Posterior vena cava (tissue), 2 donors: ENCODE results near the gene RAP1A. TPM values are rescaled to one million over a fixed set of nuclear protein-coding genes. Genes with fewer than 3 reads are reported as not detected.
"Not testable (repeated sequence)": the region's sequence is repeated elsewhere in the genome, so short reads cannot be mapped to it uniquely, and the experiment has no call there.

ENCODE experiments used
- DNase-seq: peaks from one replicate; pipeline ENCODE4 v3.0.0-alpha.2; 2020; ENCODE audit warnings: low spot score
- intact Hi-C, 2 donors: fragments of 100-400 bp; cut with DNase I; formaldehyde crosslinking; loops; one replicate each; pipeline versions ENCODE4 v1.14.1 to v1.14.2; 2022 to 2023
- total RNA-seq, 2 donors: library from RNA; stranded (reverse); fragmentation: NEBNext Ultra II Directional; extraction: Animal tissue kit (Norgen Biotek cat#: 25700); gene quantifications; one replicate each; pipeline ENCODE4 v1.2.1, GENCODE V29; 2021
- donor health status: DM: yes; HTN: yes; CAD: no.
- donor health status: DM: yes; HTN: yes; CAD: no.

Gene RAP1A
- total RNA-seq, 2 donors from 2014 or later, result 187 to 227 TPM

GRCh38 chr1:111742292-111742691 lies 122.7 kb downstream of the RAP1A start:
- not testable (repeated sequence) for DNase-seq

GRCh38 chr1:111742938-111743549 lies 123.5 kb downstream of the RAP1A start:
- DNase-seq, result no peak
- intact Hi-C loops, result loop anchor here in 1 of 2 donors (10.0 kb wide), 1 partner anchor 238 kb away; the partner anchor contains the start of genes ADORA3 and TMIGD3

More at GRCh38 chr1:111742292-111742691, 122.7 kb downstream of the RAP1A start:
- intact Hi-C loops, result loop anchor here in 1 of 2 donors (10.0 kb wide), 1 partner anchor 237 kb away; the partner anchor contains the start of genes ADORA3 and TMIGD3

GRCh38 chr1:111743679-111744101 lies 124.1 kb downstream of the RAP1A start:
- no peak for DNase-seq
- intact Hi-C loops, result loop anchor here in 1 of 2 donors (10.0 kb wide), 1 partner anchor 239 kb away; the partner anchor contains the start of genes ADORA3 and TMIGD3

- DNase-seq, result no peak
- intact Hi-C loops, result loop anchor here in 1 of 2 donors (10.0 kb wide), 1 partner anchor 241 kb away; the partner anchor contains the start of genes ADORA3 and TMIGD3
Observed at GRCh38 chr1:111745675-111746613, 126.4 kb downstream of the RAP1A start.

- intact Hi-C loops, result loop anchor here in 1 of 2 donors (10.0 kb wide), 1 partner anchor 242 kb away; the partner anchor contains the start of genes ADORA3 and TMIGD3
- DNase-seq, result no peak
Observed at GRCh38 chr1:111746614-111746999, 127.0 kb downstream of the RAP1A start.

- DNase-seq, result no peak
Observed at GRCh38 chr1:111747282-111747734, 127.7 kb downstream of the RAP1A start.

GRCh38 chr1:111747947-111748346 lies 128.4 kb downstream of the RAP1A start:
- intact Hi-C loops, result loop anchor here in 1 of 2 donors (10.0 kb wide), 1 partner anchor 243 kb away; the partner anchor contains the start of genes ADORA3 and TMIGD3
- no peak for DNase-seq

More at GRCh38 chr1:111747282-111747734, 127.7 kb downstream of the RAP1A start:
- intact Hi-C loops, result loop anchor here in 1 of 2 donors (10.0 kb wide), 1 partner anchor 243 kb away; the partner anchor contains the start of genes ADORA3 and TMIGD3

GRCh38 chr1:111749628-111750027 lies 130.0 kb downstream of the RAP1A start:
- no peak for DNase-seq
- intact Hi-C loops, result loop anchor here (5.0 to 10.0 kb wide), 3 partner anchors 32 to 265 kb away; partner anchors contain the start of genes ADORA3 (in 1 of the 2) and TMIGD3 (in 1 of the 2)

- no peak for DNase-seq
- intact Hi-C loops, result loop anchor here (5.0 to 10.0 kb wide), 2 partner anchors 34 to 266 kb away; no protein-coding TSS in a partner anchor
Observed at GRCh38 chr1:111750856-111751255, 131.3 kb downstream of the RAP1A start.

- intact Hi-C loops, result loop anchor here (5.0 to 10.0 kb wide), 2 partner anchors 35 to 267 kb away; no protein-coding TSS in a partner anchor
Observed at GRCh38 chr1:111751906-111752575, 132.5 kb downstream of the RAP1A start.

GRCh38 chr1:111754984-111755330 lies 135.4 kb downstream of the RAP1A start:
- DNase-seq, result no peak
- intact Hi-C loops, result loop anchor here (5.0 to 10.0 kb wide), 2 partner anchors 38 to 270 kb away; no protein-coding TSS in a partner anchor

More at GRCh38 chr1:111751906-111752575, 132.5 kb downstream of the RAP1A start:
- DNase-seq, result no peak

GRCh38 chr1:111755331-111756123 lies 135.9 kb downstream of the RAP1A start, which contains the start of gene DDX20:
Gene DDX20, plus strand, starts transcription at chr1:111755901. Its CDS starts 24 bp downstream, at chr1:111755925.
- DNase-seq, result peak; percentile 98
- intact Hi-C loops, result loop anchor here in 1 of 2 donors (10.0 kb wide), 1 partner anchor 271 kb away; no protein-coding TSS in a partner anchor

GRCh38 chr1:111756124-111756513 lies 136.5 kb downstream of the RAP1A start:
- DNase-seq, result no peak
- intact Hi-C loops, result loop anchor here in 1 of 2 donors (10.0 kb wide), 1 partner anchor 271 kb away; no protein-coding TSS in a partner anchor

- intact Hi-C loops, result loop anchor here in 1 of 2 donors (10.0 kb wide), 1 partner anchor 274 kb away; no protein-coding TSS in a partner anchor
- no peak for DNase-seq
Observed at GRCh38 chr1:111758373-111758772, 138.8 kb downstream of the RAP1A start.

GRCh38 chr1:111761717-111762116 lies 142.1 kb downstream of the RAP1A start:
- intact Hi-C loops, result no loop called here

GRCh38 chr1:111762332-111762731 lies 142.7 kb downstream of the RAP1A start:
- intact Hi-C loops, result no loop called here
- DNase-seq, result no peak

More at GRCh38 chr1:111761717-111762116, 142.1 kb downstream of the RAP1A start:
- no peak for DNase-seq
